GM12878 (cell line): ENCODE data around the gene PTPN18. TPM values are rescaled to one million over a fixed set of nuclear protein-coding genes. Genes with fewer than 3 reads are reported as not detected.
A peak's percentile ranks its signal among the peaks of the same experiment; 100 is the strongest.

Source experiments
- BACH1 ChIP-seq: fragments of 450-650 bp; IDR thresholded peaks from 2 replicates; pipeline ENCODE4 v1.6.1; 2017; ENCODE audit warnings: mild to moderate bottlenecking, borderline replicate concordance
- CREB1 ChIP-seq: IDR thresholded peaks from 2 replicates; pipeline ENCODE4 v1.6.1; 2012; ENCODE audit warnings: low read depth, mild to moderate bottlenecking, inconsistent platforms
- ETV6 ChIP-seq, 2 experiments: fragments of 450-650 bp in 1 of 2; IDR thresholded peaks in 1 of 2; conservative IDR thresholded peaks in 1 of 2; 2 replicates each; pipeline ENCODE4 v1.6.1; 2014; ENCODE audit warnings: antibody characterized with exemption in 1 of 2, borderline replicate concordance in 1 of 2, low read depth in 1 of 2, mild to moderate bottlenecking in 1 of 2, moderate library complexity in 1 of 2
- LARP7 ChIP-seq: fragments of 450-650 bp; IDR thresholded peaks from 2 replicates; pipeline ENCODE4 v1.6.1; 2017; ENCODE audit warnings: mild to moderate bottlenecking
- MYB ChIP-seq: fragments of 150-350 bp; IDR thresholded peaks from 2 replicates; pipeline ENCODE4 v1.6.1; 2014; ENCODE audit warnings: mild to moderate bottlenecking, low read depth, low read length, borderline replicate concordance
- POLR2A ChIP-seq: IDR thresholded peaks from 2 replicates; pipeline ENCODE4 v1.6.1; 2011; ENCODE audit warnings: low read depth, mild to moderate bottlenecking, low read length
- POU2F2 ChIP-seq: IDR thresholded peaks from 3 replicates; pipeline ENCODE4 v1.6.1; 2011; ENCODE audit warnings: low read depth, mild to moderate bottlenecking, low read length, borderline replicate concordance
- RELA ChIP-seq: fragments of 450-650 bp; IDR thresholded peaks from 2 replicates; pipeline ENCODE4 v1.8.0; 2014; ENCODE audit warnings: borderline replicate concordance; ENCODE audit not compliant: partially characterized antibody
- SP1 ChIP-seq: IDR thresholded peaks from one replicate; pipeline ENCODE4 v1.6.1; 2011; ENCODE audit warnings: low read depth, low read length
- SPI1 ChIP-seq: IDR thresholded peaks from 2 replicates; pipeline ENCODE4 v1.6.1; 2011; ENCODE audit warnings: low read depth, mild to moderate bottlenecking, low read length, moderate library complexity, borderline replicate concordance; ENCODE audit not compliant: insufficient read depth
- SREBF1 ChIP-seq: IDR thresholded peaks from 2 replicates; pipeline ENCODE4 v1.6.1; 2012; ENCODE audit warnings: mild to moderate bottlenecking, low read length
- STAT3 ChIP-seq: IDR thresholded peaks from 2 replicates; pipeline ENCODE4 v1.6.1; 2011; ENCODE audit warnings: low read depth, low read length, improper control_type of control experiment
- WRNIP1 ChIP-seq: IDR thresholded peaks from 2 replicates; pipeline ENCODE4 v1.6.1; 2011; ENCODE audit warnings: low read depth, low read length, improper control_type of control experiment, borderline replicate concordance
- ZNF24 ChIP-seq: fragments of 450-650 bp; IDR thresholded peaks from 2 replicates; pipeline ENCODE4 v1.6.1; 2017; ENCODE audit warnings: antibody characterized with exemption, mild to moderate bottlenecking
- polyA plus RNA-seq, 11 experiments: library from polyadenylated mRNA; depleted of rRNA in 4 of 11; unstranded in 6 of 11; stranded (reverse) in 5 of 11; fragments of >200 nt; fragmentation: Nextera tagmentation in 4 of 11; fragmentation: Illumina TruSeq in 1 of 11; extraction: Ambion mirVana in 4 of 11; extraction: Trizol in 1 of 11; gene quantifications; 1 replicate in 1 of 11; 2 replicates in 10 of 11; pipeline versions ENCODE4 v1.2.1 to v1.2.3, GENCODE V29; 2011 to 2016; ENCODE audit warnings: inconsistent platforms in 2 of 11, missing spikeins in 2 of 11, low read depth in 1 of 11
- total RNA-seq, 4 experiments: library from RNA; depleted of rRNA in 3 of 4; stranded (reverse); fragments of >200 nt in 3 of 4; fragmentation: Illumina TruSeq in 1 of 4; extraction: Trizol in 1 of 4; gene quantifications; 2 replicates each; pipeline versions ENCODE4 v1.2.1 to v1.2.3, GENCODE V29; 2013 to 2021
- TF ChIP-seq, protein P1 (sequence below): fragments of 450-650 bp; IDR thresholded peaks from 2 replicates; pipeline ENCODE4 v1.6.1; 2017; ENCODE audit warnings: mild to moderate bottlenecking
- TF ChIP-seq, protein P2 (sequence below): IDR thresholded peaks from 2 replicates; pipeline ENCODE4 v1.6.1; 2011; ENCODE audit warnings: borderline replicate concordance, low read depth, mild to moderate bottlenecking, moderate library complexity, mixed read lengths, low read length; ENCODE audit not compliant: insufficient read depth; ENCODE audit errors: extremely low read length
- TF ChIP-seq, protein P3 (sequence below): fragments of 450-650 bp; IDR thresholded peaks from 2 replicates; pipeline ENCODE4 v1.6.1; 2017; ENCODE audit warnings: mild to moderate bottlenecking, moderate library complexity
- TF ChIP-seq, protein P4 (sequence below): fragments of 450-650 bp; formaldehyde crosslinking; IDR thresholded peaks from 2 replicates; pipeline ENCODE4 v1.5.0; 2022; ENCODE audit warnings: mild to moderate bottlenecking, missing genetic modification characterization

Gene PTPN18
- total and polyA plus RNA-seq, 10 of the 15 experiments (the other 5 are each of a cell fraction or from before 2014, with no cell fraction given), result 14.8 to 89.9 (median 43.4) TPM

DNA sequence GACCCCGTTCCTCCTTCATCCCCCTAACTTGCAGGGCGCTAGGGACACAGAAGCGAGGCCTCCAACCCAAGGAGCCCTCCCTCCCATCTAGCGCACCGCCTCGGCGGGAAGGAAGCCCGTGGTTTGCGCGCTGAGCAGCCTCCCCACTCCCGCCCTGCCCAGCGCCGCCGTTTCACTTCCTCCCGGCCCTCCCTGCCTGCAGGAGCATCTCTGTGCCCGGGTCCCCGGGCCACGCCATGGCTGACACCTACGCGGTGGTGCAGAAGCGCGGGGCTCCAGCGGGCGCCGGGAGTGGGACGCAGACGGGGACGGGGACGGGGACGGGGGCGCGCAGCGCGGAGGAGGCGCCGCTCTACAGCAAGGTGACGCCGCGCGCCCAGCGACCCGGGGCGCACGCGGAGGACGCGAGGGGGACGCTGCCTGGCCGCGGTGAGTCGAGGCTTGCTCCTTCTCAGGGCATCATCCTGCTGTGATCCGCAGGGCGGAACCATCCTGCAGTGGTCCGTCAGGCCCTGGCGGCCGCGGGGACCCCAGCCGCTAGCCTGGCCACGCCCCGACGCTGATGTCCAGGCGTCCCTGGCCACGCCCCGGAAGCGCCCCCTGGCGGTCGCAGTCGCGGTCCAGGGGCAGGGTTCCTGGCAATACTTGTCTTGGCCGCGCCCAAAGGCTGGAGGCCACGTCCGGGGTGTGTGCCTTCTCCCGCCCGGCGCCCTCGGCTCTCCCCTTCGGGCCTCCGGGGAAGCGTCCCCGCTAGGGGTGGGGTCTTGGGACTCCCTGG lies 16.4 kb downstream of the PTPN18 start (continued):
- TF ChIP-seq, protein P1, sequence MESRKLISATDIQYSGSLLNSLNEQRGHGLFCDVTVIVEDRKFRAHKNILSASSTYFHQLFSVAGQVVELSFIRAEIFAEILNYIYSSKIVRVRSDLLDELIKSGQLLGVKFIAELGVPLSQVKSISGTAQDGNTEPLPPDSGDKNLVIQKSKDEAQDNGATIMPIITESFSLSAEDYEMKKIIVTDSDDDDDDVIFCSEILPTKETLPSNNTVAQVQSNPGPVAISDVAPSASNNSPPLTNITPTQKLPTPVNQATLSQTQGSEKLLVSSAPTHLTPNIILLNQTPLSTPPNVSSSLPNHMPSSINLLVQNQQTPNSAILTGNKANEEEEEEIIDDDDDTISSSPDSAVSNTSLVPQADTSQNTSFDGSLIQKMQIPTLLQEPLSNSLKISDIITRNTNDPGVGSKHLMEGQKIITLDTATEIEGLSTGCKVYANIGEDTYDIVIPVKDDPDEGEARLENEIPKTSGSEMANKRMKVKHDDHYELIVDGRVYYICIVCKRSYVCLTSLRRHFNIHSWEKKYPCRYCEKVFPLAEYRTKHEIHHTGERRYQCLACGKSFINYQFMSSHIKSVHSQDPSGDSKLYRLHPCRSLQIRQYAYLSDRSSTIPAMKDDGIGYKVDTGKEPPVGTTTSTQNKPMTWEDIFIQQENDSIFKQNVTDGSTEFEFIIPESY, result peak; percentile 98
- TF ChIP-seq MYB (0 out of 2 replicates have a peak, but pooled peaks have one; percentile 21), SP1 (peak; percentile 46), STAT3 (no peak), LARP7 (peak; percentile 75), ETV6 (conservative IDR thresholded peaks at IDR 0.05 in 1 of 2, IDR thresholded peaks at IDR 0.05 in 1 of 2; ENCODE audit: borderline replicate concordance in 1 of 2, low read depth in 1 of 2) (peak in 1 of 2 experiments; percentile 68; a peak in 2 of 4 replicates), POU2F2 (no peak), BACH1 (peak; percentile 39), SREBF1 (no peak), CREB1 (peak; percentile 12; the same call in 1 of the 2 replicates), RELA (peak; percentile 45), WRNIP1 (no peak), ZNF24 (no peak), POLR2A (peak; percentile 91), SPI1 (peak; percentile 89)
- TF ChIP-seq, protein P2, sequence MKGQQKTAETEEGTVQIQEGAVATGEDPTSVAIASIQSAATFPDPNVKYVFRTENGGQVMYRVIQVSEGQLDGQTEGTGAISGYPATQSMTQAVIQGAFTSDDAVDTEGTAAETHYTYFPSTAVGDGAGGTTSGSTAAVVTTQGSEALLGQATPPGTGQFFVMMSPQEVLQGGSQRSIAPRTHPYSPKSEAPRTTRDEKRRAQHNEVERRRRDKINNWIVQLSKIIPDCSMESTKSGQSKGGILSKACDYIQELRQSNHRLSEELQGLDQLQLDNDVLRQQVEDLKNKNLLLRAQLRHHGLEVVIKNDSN, result no peak
- TF ChIP-seq, protein P3, sequence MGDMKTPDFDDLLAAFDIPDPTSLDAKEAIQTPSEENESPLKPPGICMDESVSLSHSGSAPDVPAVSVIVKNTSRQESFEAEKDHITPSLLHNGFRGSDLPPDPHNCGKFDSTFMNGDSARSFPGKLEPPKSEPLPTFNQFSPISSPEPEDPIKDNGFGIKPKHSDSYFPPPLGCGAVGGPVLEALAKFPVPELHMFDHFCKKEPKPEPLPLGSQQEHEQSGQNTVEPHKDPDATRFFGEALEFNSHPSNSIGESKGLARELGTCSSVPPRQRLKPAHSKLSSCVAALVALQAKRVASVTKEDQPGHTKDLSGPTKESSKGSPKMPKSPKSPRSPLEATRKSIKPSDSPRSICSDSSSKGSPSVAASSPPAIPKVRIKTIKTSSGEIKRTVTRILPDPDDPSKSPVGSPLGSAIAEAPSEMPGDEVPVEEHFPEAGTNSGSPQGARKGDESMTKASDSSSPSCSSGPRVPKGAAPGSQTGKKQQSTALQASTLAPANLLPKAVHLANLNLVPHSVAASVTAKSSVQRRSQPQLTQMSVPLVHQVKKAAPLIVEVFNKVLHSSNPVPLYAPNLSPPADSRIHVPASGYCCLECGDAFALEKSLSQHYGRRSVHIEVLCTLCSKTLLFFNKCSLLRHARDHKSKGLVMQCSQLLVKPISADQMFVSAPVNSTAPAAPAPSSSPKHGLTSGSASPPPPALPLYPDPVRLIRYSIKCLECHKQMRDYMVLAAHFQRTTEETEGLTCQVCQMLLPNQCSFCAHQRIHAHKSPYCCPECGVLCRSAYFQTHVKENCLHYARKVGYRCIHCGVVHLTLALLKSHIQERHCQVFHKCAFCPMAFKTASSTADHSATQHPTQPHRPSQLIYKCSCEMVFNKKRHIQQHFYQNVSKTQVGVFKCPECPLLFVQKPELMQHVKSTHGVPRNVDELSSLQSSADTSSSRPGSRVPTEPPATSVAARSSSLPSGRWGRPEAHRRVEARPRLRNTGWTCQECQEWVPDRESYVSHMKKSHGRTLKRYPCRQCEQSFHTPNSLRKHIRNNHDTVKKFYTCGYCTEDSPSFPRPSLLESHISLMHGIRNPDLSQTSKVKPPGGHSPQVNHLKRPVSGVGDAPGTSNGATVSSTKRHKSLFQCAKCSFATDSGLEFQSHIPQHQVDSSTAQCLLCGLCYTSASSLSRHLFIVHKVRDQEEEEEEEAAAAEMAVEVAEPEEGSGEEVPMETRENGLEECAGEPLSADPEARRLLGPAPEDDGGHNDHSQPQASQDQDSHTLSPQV, result peak; percentile 52; the same call in 1 of the 2 replicates
- TF ChIP-seq, protein P4, sequence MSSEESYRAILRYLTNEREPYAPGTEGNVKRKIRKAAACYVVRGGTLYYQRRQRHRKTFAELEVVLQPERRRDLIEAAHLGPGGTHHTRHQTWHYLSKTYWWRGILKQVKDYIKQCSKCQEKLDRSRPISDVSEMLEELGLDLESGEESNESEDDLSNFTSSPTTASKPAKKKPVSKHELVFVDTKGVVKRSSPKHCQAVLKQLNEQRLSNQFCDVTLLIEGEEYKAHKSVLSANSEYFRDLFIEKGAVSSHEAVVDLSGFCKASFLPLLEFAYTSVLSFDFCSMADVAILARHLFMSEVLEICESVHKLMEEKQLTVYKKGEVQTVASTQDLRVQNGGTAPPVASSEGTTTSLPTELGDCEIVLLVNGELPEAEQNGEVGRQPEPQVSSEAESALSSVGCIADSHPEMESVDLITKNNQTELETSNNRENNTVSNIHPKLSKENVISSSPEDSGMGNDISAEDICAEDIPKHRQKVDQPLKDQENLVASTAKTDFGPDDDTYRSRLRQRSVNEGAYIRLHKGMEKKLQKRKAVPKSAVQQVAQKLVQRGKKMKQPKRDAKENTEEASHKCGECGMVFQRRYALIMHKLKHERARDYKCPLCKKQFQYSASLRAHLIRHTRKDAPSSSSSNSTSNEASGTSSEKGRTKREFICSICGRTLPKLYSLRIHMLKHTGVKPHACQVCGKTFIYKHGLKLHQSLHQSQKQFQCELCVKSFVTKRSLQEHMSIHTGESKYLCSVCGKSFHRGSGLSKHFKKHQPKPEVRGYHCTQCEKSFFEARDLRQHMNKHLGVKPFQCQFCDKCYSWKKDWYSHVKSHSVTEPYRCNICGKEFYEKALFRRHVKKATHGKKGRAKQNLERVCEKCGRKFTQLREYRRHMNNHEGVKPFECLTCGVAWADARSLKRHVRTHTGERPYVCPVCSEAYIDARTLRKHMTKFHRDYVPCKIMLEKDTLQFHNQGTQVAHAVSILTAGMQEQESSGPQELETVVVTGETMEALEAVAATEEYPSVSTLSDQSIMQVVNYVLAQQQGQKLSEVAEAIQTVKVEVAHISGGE, result peak; percentile 61; the same call in 1 of the 2 replicates
